GM12892 (cell line): Measurements from ENCODE around the gene MIEF2.
A peak's percentile ranks its signal among the peaks of the same experiment; 100 is the strongest.
"Not testable (repeated sequence)": the region's sequence is repeated elsewhere in the genome, so short reads cannot be mapped to it uniquely, and the experiment has no call there.

Experiments
- DNase-seq: peaks from one replicate; pipeline ENCODE4 v3.0.0; 2011; ENCODE audit not compliant: insufficient read length
- FAIRE-seq: peaks from 2 replicates; lab custom pipeline; 2011; peaks lifted over from hg19 to GRCh38; lab: Jason Lieb, UNC
- POLR2A ChIP-seq: IDR thresholded peaks from 2 replicates; pipeline ENCODE4 v1.6.1; 2011; ENCODE audit warnings: low read depth, low read length, control low read depth
- POLR2AphosphoS5 ChIP-seq: IDR thresholded peaks from 2 replicates; pipeline ENCODE4 v1.6.1; 2011; ENCODE audit warnings: low read depth, low read length, control low read depth
- TAF1 ChIP-seq: IDR thresholded peaks from 2 replicates; pipeline ENCODE4 v1.6.1; 2011; ENCODE audit warnings: low read depth, mild to moderate bottlenecking, control low read depth, low read length, borderline replicate concordance

MIEF2 gene

DNA sequence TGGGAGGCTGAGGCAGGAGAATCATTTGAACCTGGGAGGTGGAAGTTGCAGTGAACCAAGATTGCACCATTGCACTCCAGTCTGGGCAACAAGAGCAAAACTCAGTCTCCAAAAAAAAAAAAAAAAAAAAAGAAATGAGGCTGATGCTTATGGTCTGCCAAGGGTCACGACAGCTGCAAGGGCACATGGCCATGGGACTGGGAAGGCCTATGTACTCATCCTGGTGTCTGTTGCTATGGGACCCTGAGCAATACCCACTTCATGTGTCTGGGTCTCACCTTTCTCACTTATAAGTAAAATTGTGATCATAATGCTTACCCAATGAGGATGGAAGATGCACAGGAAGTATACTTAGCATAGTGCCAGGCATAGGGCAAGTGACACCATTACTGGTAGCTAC lies 16.6 kb downstream of the MIEF2 start:
- TF ChIP-seq TAF1 (no peak), POLR2A (no peak), POLR2AphosphoS5 (no peak)
- no peak for FAIRE-seq
- DNase-seq: no peak

DNA sequence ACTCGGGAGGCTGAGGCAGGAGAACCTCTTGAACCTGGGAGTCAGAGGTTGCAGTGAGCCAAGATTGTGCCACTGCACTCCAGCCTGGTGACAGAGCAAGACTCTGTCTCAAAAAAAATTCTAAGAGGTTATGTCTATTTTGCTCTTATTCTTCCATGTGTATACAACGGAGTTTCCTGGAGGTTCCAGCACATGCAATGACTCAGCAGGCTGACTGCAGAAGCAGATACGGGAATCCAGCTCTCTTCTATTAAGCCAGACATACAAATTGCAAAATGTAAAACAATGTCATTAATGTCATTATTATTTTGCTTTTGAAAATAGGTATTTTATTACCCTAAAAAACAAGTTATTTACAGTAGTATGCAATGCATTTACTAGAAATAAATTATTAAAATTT lies 18.4 kb downstream of the MIEF2 start:
- DNase-seq: no peak

GRCh38 chr17:18280249-18280648 lies 19.8 kb downstream of the MIEF2 start:
- FAIRE-seq: no peak
- TF ChIP-seq TAF1: no peak
- no peak for TF ChIP-seq POLR2AphosphoS5
- no peak for TF ChIP-seq POLR2A
- no peak for DNase-seq

More for the DNA sequence above, 18.4 kb downstream of the MIEF2 start:
- FAIRE-seq: no peak
- TF ChIP-seq POLR2A: no peak
- TF ChIP-seq TAF1: no peak
- TF ChIP-seq POLR2AphosphoS5: no peak

DNA sequence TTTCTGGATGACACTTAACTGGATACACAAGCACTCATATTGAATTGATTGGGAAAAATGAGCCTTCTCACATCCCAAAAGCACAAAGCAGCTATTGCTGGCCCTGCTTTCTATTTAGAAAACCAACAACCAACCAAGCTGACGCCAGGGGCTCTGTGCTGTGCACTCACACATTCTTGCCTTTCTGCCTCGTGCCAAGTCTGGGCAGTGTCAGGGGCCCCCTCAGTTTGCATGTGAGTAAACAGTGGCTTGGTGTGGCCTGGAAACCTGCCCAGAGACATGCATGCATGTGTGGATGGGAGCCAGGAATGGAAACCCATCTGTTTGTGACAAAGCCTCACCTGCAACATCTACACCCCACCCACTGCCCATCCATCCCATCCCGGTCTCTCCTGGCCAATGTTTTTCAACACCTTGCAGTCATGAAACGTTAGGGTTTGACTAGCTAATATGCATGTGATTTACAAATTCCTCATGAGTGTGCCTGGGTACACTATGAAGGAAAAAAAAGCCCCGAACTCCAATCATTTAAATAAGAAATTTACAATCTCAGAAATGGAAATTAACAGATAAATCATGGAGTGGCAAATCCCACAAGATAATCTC lies 20.4 kb downstream of the MIEF2 start:
- DNase-seq (no peak), FAIRE-seq (no peak)
- TF ChIP-seq POLR2A (no peak), TAF1 (no peak), POLR2AphosphoS5 (no peak)

DNA sequence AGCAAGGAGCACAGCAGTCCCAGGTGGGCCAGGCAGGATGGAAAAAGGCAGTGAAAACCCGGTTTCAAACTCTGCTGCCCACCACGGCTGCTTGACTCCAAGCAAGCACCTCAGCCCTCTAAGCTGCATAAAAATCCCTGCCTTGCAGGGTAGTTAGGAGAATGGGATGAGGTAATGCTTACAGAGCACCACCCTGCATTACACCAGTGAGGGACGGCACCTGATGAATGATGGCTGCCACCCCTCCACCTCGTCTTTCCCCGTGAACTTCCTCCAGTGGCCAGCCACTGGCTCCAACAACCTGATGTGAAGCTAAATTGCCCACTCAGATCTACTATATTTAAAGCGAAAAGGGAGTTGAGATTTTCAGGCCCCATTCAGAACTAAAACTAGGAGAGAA lies 21.3 kb downstream of the MIEF2 start:
- FAIRE-seq: no peak
- DNase-seq: no peak
- TF ChIP-seq POLR2A (no peak), TAF1 (no peak), POLR2AphosphoS5 (no peak)

DNA sequence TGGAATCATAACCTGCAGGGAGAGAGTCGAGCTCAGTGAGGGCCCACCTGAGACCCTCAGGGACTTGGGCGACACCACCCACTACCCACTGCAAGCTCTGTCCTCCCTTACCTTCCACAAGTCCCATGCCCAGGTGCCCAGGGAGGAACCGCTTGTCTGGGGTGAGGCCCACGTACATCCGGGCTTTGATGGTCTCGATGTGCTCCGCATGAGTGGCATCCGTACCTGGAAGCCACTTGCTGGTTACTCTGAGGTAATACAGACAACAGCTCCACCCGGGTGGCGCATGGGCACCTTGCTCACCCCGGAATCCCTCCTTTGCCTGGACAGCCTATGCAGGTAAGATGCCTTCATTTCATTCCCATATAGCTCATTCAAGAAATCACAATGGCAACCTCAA lies 24.8 kb downstream of the MIEF2 start:
- DNase-seq (no peak), FAIRE-seq (no peak)
- TF ChIP-seq POLR2AphosphoS5 (no peak), TAF1 (no peak), POLR2A (no peak)

DNA sequence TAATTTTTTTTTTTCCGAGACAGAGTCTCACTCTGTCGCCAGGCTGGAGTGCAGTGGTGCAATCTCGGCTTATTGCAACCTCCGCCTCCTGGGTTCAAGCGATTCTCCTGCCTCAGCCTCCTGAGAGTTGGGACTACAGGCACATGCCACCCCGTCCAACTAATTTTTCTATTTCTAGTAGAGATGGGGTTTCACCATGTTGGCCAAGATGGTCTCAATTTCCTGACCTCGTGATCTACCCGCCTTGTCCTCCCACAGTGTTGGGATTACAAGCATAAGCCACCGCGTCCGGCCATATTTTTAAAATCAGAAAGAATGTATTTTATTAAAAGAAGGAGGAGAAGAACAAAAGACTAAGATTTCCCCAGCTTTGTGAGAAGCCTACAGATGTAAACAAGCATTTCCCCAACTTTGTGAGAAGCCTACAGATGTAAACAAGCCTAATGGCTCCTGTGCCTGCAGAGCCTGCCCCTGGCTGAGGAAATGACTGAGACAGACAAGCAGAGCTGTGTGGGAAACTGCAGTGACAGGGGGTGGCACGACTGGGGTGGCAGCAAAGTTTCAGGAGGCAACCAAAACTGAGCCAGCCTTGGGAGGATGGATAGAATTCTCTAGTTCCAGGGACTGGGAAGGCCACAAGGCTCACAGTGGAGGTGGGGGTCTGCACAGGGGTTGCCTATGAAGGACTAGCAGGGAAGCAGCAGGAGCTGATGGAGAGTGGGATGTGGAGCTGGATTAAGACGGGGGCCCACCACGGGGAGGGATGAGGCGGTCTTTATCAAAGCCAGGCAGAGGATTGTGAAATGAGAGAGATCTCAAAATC lies 31.5 kb downstream of the MIEF2 start:
- TF ChIP-seq POLR2AphosphoS5 (no peak), POLR2A (no peak), TAF1 (no peak)
- DNase-seq (no peak), FAIRE-seq (no peak)

GRCh38 chr17:18298061-18298460 lies 37.6 kb downstream of the MIEF2 start:
- not testable (repeated sequence) for DNase-seq, FAIRE-seq

DNA sequence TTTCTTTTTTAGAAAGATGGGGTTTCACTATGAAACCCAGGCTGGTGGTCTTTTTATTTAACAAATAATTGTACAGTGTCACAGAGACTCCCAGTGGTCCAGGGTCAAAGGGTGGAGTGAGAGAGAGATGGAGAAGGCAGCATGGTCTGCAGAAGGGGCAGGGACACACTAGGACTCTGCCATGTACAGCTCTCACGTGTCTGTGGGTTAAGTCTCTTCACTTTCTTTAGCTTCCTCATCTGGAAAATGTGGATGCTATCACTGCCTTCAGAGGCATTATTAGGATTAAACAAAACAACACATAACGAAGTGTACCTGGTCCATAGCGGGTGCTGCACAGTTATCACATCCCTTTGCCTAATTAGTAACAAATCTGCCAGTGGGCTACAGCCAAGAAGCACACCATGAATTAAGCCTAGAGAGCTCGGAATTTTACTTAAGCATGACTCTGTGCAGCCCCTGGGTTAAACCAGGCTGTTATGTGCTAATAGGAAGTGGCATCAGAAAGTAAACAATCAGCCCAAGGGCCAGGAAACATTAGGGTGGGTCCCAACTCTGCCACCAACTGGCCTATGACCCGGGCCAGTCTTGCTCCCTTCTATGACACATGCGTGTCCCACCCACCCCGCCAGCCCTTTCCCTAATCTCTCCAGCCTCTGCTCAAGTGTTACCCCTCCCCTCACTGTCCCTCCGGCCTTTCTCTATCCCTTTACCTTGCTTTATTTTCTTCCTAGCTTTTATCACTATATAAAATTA lies 40.4 kb downstream of the MIEF2 start:
- DNase-seq (no peak), FAIRE-seq (no peak)
- TF ChIP-seq POLR2AphosphoS5 (no peak), POLR2A (no peak), TAF1 (no peak)

DNA sequence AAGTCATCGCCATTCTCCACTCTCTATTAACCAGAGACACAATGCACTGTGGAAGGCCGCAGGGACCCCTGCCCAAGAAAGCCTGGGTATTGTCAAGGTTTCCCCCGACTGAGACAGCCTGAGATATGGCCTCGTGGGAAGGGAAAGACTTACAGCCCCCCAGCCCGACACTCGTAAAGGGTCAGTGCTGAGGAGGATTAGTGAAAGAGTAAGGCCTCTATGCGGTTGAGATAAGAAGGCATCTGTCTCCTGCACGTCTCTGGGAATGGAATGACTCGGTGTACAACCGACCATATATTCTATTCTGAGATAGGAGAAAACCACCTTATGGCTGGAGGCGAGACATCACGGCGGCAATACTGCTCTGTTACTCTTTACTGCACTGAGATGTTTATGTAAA lies 42.7 kb downstream of the MIEF2 start:
- not testable (repeated sequence) for FAIRE-seq, DNase-seq

DNA sequence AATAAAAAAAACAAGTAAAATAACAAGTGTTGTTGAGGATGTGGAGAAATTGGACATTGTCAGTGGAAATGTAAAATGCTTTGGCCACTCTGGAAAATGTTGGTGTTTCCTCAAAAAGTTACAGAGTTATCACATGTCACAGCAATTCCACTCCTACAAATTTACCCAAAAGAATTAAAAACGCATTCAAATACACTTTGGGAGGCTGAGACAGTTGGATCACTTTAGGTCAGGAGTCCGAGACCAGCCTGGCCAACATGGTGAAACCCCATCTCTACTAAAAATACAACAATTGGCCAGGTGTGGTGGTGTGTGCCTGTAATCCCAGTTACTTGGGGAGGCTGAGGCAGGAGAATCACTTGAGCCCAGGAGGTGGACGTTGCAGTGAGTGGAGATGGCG lies 48.7 kb downstream of the MIEF2 start:
- TF ChIP-seq POLR2AphosphoS5: no peak
- TF ChIP-seq TAF1: no peak
- TF ChIP-seq POLR2A: no peak
- no peak for DNase-seq
- no peak for FAIRE-seq

DNA sequence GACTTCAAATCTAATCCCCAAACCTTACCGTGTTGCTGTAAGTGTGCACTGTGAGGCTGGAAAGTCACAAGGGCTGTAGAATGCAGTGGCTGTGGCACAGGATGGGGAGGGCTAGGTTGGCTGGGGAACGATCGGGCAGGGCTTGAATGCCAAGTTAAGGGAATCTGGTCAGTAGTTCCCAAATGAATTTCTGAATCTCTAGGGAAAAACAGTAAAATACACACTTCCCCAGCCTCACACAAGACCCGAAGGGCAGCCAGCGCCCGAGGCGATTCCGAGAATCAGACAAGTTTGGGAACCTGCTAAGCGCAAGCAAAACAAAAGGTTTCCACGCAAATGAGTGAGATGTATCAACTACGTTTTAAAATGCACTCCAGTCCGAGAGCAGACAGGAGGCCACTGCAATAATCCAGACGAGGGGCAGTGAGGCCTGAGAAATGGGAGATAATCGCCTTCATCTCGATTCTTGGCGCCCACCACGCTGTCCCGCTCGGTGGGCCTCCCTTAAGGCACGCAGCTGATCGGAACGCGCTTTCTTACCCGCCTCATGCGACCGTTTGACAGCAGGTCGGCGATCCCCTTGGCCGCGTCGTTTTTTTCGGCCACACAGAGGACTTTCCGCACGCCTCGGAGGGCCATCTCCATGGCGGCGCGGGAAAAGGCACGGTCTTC lies 53.7 kb downstream of the MIEF2 start:
- DNase-seq (no peak), FAIRE-seq (peak; percentile 68)
- TF ChIP-seq POLR2AphosphoS5: no peak
- TF ChIP-seq TAF1: no peak
- TF ChIP-seq POLR2A: 0 out of 2 replicates have a peak, but pooled peaks have one; percentile 36
